HG03039 (cell line): Measurements from ENCODE around the gene KRT1.

Experiments used
- ATAC-seq: cut with Tn5 transposase; IDR thresholded peaks from one replicate; pipeline ENCODE4 v1.9.1; 2021; ENCODE audit warnings: mild to moderate bottlenecking, moderate library complexity; ENCODE audit not compliant: unreplicated experiment

Gene KRT1

DNA sequence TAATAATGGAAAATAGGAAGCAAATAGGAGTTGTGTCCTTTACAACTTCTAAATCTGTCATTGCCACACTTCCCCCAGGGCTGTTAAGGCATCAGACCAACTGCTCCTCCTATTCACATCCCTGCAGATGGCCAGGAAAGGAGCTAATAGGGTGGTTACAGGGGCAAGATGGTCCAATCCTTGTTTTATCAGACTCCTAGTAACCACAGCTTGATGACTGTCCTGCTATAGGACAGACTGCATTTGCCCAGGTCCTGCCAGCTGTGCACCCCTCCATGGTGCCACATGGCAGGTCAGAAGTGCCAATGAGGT, 17.3 kb downstream of the KRT1 start:
- no peak for ATAC-seq

GRCh38 chr12:52662093-52662917, 17.9 kb downstream of the KRT1 start:
- no peak for ATAC-seq

DNA sequence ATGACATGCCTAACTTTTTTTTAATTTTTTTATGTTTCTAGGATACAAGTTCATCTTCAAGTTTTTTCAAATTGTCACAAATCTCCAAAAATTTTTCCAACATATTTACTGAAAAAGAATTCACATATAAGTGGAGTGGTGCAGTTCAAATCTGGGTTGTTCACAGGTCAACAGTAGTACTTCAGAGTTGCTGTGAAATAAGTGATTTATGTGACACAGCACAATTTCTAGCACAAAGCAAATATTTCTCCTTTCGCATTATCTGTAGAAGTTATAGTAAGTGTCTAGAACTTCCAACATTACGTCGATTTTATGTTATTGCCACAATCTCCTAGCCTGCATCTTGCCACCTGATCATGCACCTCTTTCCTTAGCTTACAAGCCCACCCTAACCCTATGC, 18.5 kb downstream of the KRT1 start:
- no peak for ATAC-seq

GRCh38 chr12:52660934-52661499, 19.2 kb downstream of the KRT1 start:
- no peak for ATAC-seq

DNA sequence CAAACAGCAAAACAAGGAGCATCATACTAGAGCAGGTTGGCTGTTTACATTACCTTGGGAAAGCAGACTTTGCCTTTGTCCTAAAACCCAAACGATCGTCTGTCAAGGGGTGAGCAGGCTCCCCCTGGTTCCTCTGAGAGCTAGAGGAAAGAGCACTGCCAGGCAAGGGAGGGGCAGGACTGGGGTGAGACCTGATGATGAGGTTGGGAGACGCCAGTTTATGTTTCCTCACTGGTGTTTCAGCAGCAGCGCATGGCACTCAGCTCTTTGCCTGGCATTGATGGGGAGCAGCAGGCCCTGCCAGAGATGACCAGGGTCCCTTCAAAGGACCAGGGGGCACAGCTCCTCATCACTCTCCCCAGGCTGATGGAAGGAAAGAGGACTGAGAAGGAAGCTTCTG, 20.3 kb downstream of the KRT1 start:
- no peak for ATAC-seq

GRCh38 chr12:52659395-52659794, 20.8 kb downstream of the KRT1 start:
- no peak for ATAC-seq

GRCh38 chr12:52658196-52658595, 22.0 kb downstream of the KRT1 start:
- no peak for ATAC-seq

GRCh38 chr12:52657250-52657902, 22.8 kb downstream of the KRT1 start:
- no peak for ATAC-seq

GRCh38 chr12:52656616-52657015, 23.6 kb downstream of the KRT1 start:
- ATAC-seq: no peak

DNA sequence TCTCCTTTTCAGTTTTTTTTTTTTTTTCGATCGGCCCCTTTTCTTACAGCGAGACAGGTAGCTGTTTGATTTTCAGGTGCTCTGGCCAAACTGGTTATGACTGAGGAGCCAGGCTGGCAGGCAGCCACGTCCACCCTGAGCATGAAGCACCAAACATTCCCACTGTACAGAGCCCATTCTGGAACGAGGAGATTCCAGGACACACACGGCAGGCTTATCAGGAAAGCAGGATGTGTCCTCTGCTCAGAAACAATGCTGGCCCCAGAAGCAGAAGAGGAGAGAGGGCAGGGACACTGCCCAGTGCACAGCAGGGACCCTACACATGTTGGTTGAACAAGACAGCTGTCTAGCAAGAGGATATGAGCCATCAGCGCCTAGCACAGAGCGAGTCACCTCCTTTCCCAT, 24.5 kb downstream of the KRT1 start:
- ATAC-seq: no peak

DNA sequence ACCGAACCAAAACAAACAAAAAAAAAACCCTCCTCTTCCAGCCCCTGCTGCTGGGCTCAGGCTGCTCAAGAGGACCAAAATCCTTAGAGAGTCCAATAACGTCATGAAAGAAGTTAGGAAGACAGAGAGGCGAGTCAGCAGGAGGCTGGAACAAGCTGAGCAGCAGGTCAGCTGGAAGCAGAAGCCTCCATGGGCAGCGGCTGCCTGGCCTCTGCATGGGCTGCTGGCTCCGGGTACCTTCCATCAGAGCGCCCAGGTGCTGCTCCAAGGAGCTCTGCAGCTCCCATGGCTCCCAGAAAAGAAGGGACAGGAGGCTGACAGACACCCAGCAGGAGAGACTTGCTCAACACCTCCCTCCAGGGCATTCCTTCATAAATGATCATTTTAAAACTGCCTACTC, 25.0 kb downstream of the KRT1 start:
- ATAC-seq: no peak

DNA sequence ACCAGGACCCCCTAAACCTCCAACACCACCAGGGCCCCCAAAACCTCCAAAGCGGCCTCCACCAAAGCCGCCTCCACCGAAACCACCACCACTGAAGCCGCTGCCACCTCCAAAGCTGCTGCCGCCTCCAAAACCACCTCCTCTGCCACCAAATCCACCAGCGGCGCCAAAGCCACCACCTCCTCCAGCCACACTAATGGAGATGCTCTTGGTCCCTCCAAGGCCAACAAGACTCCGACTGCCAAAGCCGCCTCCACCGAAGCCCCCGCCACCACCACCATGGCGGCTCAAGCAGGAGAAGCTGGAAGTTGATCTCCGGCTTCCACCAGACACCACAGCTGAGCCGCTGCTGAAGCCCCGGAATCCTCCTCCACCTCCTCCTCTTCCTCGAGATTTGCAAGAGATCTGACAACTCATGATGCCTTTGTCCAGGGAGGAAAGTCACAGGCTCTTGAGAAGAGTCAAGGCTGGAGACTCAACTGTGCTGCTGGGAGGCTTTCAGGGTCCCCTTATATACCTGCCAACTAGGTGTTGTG, 28.4 kb downstream of the KRT1 start, which contains the start of gene KRT2:
TSS of gene KRT2 (minus strand) at position 486 of the 536 bp plus-strand sequence. CDS start at position 417, 69 bp downstream.
- no peak for ATAC-seq

DNA sequence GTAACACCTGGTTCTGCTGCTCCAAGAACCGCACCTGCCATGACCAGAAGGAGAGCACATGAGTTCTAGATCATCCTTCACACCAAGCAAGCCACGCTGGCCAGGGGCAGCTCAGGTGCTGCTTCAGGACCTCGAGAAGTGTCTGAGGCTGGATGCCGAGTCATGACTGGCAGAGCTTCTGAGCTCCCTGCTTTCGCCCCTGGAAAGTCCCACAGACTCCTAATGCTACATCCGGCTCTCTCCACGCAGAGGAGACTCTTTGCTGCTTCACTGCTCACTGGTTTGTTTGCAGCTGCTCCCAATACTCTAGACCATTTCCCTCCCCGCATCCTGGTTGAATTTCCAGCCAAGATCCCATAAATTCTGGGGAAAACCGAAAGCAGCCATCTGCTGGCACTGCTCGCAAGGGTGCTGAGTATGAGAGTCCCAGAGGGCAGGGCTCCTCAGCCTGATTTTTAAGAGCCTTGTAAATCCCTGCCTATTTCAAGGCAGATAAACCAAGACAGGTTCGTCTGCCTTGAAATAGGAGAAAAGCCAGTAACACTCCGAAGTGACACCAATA, 29.6 kb downstream of the KRT1 start:
- ATAC-seq: no peak

GRCh38 chr12:52649066-52649465, 31.1 kb downstream of the KRT1 start:
- ATAC-seq: no peak

- no peak for ATAC-seq
These were observed 32.1 kb downstream of the KRT1 start for GRCh38 chr12:52648012-52648550.

DNA sequence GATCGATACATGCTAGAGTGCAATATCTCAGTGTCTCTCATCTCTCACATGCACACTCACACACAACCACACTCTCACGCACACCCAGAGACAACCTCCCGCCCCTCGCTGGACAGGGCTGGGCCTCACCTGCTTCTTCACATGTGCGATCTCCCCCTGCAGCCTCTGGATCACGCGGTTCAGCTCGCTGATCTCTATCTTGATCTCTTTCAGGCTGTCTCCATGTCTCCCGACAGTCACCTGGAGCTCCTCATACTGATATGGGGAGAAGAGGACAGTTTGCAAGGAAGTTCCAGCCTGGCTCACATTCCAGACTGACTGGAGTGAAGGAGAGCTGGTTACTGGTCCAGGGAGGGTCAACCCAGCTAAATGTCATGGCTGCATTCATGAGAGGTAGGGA, 32.6 kb downstream of the KRT1 start:
- ATAC-seq: no peak

GRCh38 chr12:52646613-52647012, 33.6 kb downstream of the KRT1 start:
- no peak for ATAC-seq

GRCh38 chr12:52645982-52646381, 34.2 kb downstream of the KRT1 start:
- no peak for ATAC-seq

GRCh38 chr12:52645120-52645761, 35.0 kb downstream of the KRT1 start:
- no peak for ATAC-seq

DNA sequence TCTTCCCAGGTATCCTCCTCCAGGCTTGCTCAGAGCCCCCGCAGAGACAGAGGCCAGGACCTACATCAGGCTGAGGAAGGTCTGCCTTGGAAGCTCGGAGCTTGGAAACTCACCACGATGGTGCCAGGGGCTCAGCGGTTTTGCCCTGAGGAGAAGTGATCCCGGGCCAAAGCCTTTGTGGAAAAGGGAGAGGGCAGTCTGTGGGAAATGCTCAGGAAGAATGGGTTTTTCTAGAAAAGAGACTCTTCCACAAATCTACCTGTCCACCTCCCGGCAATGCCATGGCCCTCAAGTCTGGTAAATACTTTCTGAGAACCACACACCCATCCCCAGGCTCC, 36.2 kb downstream of the KRT1 start:
- no peak for ATAC-seq
